Measurements from ENCODE around the gene MAP1LC3B.
"Not testable (repeated sequence)": the region's sequence is repeated elsewhere in the genome, so short reads cannot be mapped to it uniquely, and the experiment has no call there.

MAP1LC3B gene

DNA sequence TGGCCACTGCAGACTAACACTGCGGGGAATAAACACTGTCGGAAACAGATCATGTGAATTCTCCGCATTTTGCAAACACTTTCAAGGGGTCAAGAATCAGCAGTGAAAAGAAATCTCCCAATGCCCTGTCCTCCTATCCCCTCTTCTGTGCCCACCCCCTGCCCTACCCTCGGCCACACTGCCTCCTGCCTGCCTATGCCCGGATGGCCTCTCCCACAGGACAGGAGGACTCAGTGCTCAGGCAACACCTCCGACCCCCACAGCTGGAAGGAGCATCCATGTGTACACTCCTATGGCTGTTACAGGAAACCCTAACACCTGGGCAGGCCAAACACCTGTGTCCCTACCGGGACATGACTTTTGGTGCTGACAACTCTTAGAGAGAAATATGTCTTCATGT, 33.0 kb upstream of the MAP1LC3B start:
- Histone ChIP-seq H3F3A (ENCODE audit: low read depth) (no peaks in the 10 kb centered on the region), H2AFZ (ENCODE audit: low read length) (no peak overlapping the region), H3K79me2 (ENCODE audit: insufficient read depth, low read length) (no peaks in the 10 kb centered on the region), H3K36me3 (ENCODE audit: insufficient read depth, low read length) (peaks cover 45% of the 10 kb centered on the region; the same call in 1 of the 2 replicates), H3K9me2 (replicated peaks; ENCODE audit: low read depth, low read length) (no peaks in the 10 kb centered on the region), H3K9ac (ENCODE audit: low read depth, low read length, poor library complexity, severe bottlenecking) (no peak overlapping the region), H3K4me1 (ENCODE audit: insufficient read depth, low read length, poor library complexity, severe bottlenecking) (no peaks in the 10 kb centered on the region), H3K9me3 (ENCODE audit: insufficient read depth, low read depth, low read length) (no peaks in the 10 kb centered on the region), H3K4me3 (ENCODE audit: low read length, poor library complexity, severe bottlenecking) (no peak overlapping the region), H4K20me1 (ENCODE audit: insufficient read depth, low read length, poor library complexity, severe bottlenecking) (no peaks in the 10 kb centered on the region), H3K4me2 (ENCODE audit: low read depth, low read length, poor library complexity, severe bottlenecking) (no peak overlapping the region), H3K27me3 (ENCODE audit: insufficient read depth, low read length, poor library complexity, severe bottlenecking) (no peaks in the 10 kb centered on the region)
- TF ChIP-seq EZH2phosphoT487 (IDR thresholded peaks at IDR 0.05; ENCODE audit: borderline replicate concordance) (no peak), CTCF (conservative IDR thresholded peaks at IDR 0.05; ENCODE audit: low read length) (no peak)

- H3K36me3 ChIP-seq (ENCODE audit: insufficient read depth, low read length) = peaks cover 45% of the 10 kb centered on the region; the same call in 1 of the 2 replicates
- no peaks in the 10 kb centered on the region for H3K79me2 ChIP-seq (ENCODE audit: insufficient read depth, low read length)
Observed at GRCh38 chr16:87360862-87361610, 31.1 kb upstream of the MAP1LC3B start.

DNA sequence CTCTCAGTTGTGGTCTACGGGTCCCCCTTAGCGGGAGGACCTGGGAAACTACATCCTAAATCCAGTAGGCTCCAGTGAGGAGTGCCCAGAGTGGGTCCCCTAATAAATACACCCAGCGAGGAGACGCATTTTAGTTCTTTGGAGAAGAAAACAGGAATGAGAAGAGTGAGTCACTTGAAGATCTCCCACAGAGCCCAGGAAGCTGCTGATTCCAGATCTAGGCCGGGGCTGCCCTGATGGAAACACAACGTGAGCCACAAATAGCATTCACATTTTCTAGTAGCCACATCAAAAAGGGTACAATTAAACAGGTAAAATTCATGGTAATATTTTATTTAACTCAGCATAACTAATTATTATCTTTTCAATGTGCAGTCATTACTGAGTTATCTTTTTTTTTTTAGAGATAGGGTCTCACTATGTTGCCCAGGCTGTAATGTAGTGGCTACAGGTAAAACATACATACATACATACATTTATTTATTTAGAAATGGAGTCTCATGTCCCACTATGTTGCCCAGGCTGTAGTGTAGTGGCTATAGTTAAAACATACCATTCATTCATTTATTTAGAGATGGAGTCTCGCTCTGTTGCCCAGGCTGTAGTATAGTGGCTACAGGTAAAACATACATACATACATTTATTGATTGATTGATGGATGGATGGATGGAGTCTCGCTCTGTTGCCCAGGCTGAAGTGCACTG, 30.1 kb upstream of the MAP1LC3B start:
- no peaks in the 10 kb centered on the region for H4K20me1 ChIP-seq (ENCODE audit: insufficient read depth, low read length, poor library complexity, severe bottlenecking)
- no peak overlapping the region for H3K9ac ChIP-seq (ENCODE audit: low read depth, low read length, poor library complexity, severe bottlenecking)
- no peaks in the 10 kb centered on the region for H3K9me2 ChIP-seq (replicated peaks; ENCODE audit: low read depth, low read length)

More at GRCh38 chr16:87360862-87361610, 31.1 kb upstream of the MAP1LC3B start:
- Histone ChIP-seq H4K20me1 (ENCODE audit: insufficient read depth, low read length, poor library complexity, severe bottlenecking) (no peaks in the 10 kb centered on the region), H3K9me3 (ENCODE audit: insufficient read depth, low read depth, low read length) (no peaks in the 10 kb centered on the region), H3K9me2 (replicated peaks; ENCODE audit: low read depth, low read length) (no peaks in the 10 kb centered on the region), H3K4me1 (ENCODE audit: insufficient read depth, low read length, poor library complexity, severe bottlenecking) (no peaks in the 10 kb centered on the region), H2AFZ (ENCODE audit: low read length) (no peak overlapping the region), H3K27me3 (ENCODE audit: insufficient read depth, low read length, poor library complexity, severe bottlenecking) (no peaks in the 10 kb centered on the region), H3K4me3 (ENCODE audit: low read length, poor library complexity, severe bottlenecking) (no peak overlapping the region), H3F3A (ENCODE audit: low read depth) (no peaks in the 10 kb centered on the region), H3K9ac (ENCODE audit: low read depth, low read length, poor library complexity, severe bottlenecking) (no peak overlapping the region), H3K4me2 (ENCODE audit: low read depth, low read length, poor library complexity, severe bottlenecking) (no peak overlapping the region)
- TF ChIP-seq EZH2phosphoT487 (IDR thresholded peaks at IDR 0.05; ENCODE audit: borderline replicate concordance) (no peak), CTCF (conservative IDR thresholded peaks at IDR 0.05; ENCODE audit: low read length) (no peak)

DNA sequence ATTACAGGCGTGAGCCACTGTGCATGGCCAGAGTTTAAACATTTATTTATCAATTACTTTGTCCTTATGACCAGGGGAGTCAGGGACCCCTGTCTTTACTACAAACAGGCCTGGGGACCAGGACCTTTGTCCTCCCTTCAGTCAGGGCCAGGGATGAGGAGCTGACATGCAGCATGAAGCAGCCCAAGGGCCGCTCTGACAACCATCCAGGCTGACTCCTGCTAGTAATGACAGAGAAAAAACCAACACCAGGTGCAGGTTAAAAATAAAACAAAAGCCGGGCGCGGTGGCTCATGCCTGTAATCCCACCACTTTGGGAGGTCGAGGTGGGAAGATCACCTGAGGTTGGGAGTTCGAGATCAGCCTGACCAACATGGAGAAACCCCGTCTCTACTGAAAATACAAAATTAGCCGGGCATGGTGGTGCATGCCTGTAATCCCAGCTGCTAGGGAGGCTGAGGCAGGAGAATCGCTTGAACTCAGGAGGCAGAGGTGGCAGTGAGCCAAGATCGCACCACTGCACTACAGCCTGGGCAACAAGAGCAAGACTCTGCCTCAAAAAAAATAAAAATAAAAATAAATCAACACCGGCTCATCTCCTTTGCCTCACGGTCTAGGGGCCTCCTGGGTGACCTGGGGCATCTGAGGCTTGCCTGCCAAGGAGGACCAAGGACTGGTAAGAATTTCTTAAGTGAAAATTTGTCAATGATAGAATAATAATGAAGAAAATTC, 29.1 kb upstream of the MAP1LC3B start:
- not testable (repeated sequence) for H3K4me3 ChIP-seq (ENCODE audit: low read length, poor library complexity, severe bottlenecking); H3K27me3 ChIP-seq (ENCODE audit: insufficient read depth, low read length, poor library complexity, severe bottlenecking); H3K79me2 ChIP-seq (ENCODE audit: insufficient read depth, low read length); H2AFZ ChIP-seq (ENCODE audit: low read length); H3F3A ChIP-seq (ENCODE audit: low read depth); H3K4me2 ChIP-seq (ENCODE audit: low read depth, low read length, poor library complexity, severe bottlenecking); H3K9me3 ChIP-seq (ENCODE audit: insufficient read depth, low read depth, low read length); H3K9ac ChIP-seq (ENCODE audit: low read depth, low read length, poor library complexity, severe bottlenecking); H3K9me2 ChIP-seq (replicated peaks; ENCODE audit: low read depth, low read length); H4K20me1 ChIP-seq (ENCODE audit: insufficient read depth, low read length, poor library complexity, severe bottlenecking)
- Histone ChIP-seq H3K4me1 (ENCODE audit: insufficient read depth, low read length, poor library complexity, severe bottlenecking) (peaks cover 10% of the 10 kb centered on the region), H3K36me3 (ENCODE audit: insufficient read depth, low read length) (peaks cover 37% of the 10 kb centered on the region; the same call in 1 of the 2 replicates)

More for the DNA sequence above, 30.1 kb upstream of the MAP1LC3B start:
- Histone ChIP-seq H3K36me3 (ENCODE audit: insufficient read depth, low read length) (peaks cover 40% of the 10 kb centered on the region; the same call in 1 of the 2 replicates), H3F3A (ENCODE audit: low read depth) (no peaks in the 10 kb centered on the region), H3K9me3 (ENCODE audit: insufficient read depth, low read depth, low read length) (no peaks in the 10 kb centered on the region), H2AFZ (ENCODE audit: low read length) (no peak overlapping the region), H3K4me1 (ENCODE audit: insufficient read depth, low read length, poor library complexity, severe bottlenecking) (peaks cover under 1% of the 10 kb centered on the region), H3K4me2 (ENCODE audit: low read depth, low read length, poor library complexity, severe bottlenecking) (no peak overlapping the region), H3K4me3 (ENCODE audit: low read length, poor library complexity, severe bottlenecking) (no peak overlapping the region), H3K79me2 (ENCODE audit: insufficient read depth, low read length) (no peaks in the 10 kb centered on the region), H3K27me3 (ENCODE audit: insufficient read depth, low read length, poor library complexity, severe bottlenecking) (no peaks in the 10 kb centered on the region)
- TF ChIP-seq EZH2phosphoT487 (IDR thresholded peaks at IDR 0.05; ENCODE audit: borderline replicate concordance) (no peak), CTCF (conservative IDR thresholded peaks at IDR 0.05; ENCODE audit: low read length) (no peak)

Data from Loucy (cell line).